Measurements from ENCODE around the gene RPL28.
A peak's percentile ranks its signal among the peaks of the same experiment; 100 is the strongest.

Gene RPL28

DNA sequence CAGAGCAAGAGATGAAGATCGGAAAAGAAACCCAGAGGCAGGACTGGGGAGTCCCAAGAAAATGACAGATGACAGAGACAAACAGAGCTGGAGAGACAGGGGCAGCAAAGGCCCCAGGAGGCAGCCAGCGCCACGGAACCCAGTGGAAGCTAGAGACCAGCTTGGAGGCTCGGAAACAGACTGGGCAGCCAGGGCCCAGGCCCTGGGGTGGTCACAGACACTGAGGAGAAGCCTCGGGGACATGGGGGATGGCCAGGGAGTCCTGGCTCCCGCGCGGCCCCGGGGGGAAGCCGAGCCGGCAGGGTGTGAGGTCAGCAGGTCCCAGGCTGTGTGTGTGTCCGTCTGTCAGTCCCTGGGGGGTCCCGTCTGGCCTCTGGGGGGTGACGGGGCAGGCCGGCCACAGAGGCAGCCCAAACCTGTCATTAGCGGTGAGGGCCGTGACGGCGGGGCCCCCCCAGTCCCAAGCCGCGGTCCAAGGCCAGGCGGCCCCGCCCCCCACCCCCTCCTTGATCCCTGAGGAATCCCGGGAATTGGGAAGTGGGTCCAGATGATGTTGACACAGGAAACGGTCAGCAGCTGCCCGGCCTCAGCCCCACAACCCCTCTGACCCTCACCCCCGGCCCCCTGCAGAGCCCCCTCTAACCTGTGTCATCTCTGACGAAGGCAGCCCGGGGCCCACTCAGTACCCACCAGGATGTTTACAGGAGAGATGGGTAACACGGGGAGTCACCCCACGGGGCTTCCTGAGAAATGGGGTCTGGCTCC, 11.6 kb upstream of the RPL28 start:
- no peak for DNase-seq

- no peak for DNase-seq
Measured at GRCh38 chr19:55376241-55376933, 9.3 kb upstream of the RPL28 start, which contains the start of gene TMEM190. Gene TMEM190, plus strand, starts transcription at chr19:55376826. Its CDS starts 28 bp downstream, at chr19:55376854.

- no peak for DNase-seq
Measured at GRCh38 chr19:55377356-55378131, 8.2 kb upstream of the RPL28 start.

- no peak for DNase-seq
Measured at GRCh38 chr19:55379174-55379573, 6.6 kb upstream of the RPL28 start.

DNA sequence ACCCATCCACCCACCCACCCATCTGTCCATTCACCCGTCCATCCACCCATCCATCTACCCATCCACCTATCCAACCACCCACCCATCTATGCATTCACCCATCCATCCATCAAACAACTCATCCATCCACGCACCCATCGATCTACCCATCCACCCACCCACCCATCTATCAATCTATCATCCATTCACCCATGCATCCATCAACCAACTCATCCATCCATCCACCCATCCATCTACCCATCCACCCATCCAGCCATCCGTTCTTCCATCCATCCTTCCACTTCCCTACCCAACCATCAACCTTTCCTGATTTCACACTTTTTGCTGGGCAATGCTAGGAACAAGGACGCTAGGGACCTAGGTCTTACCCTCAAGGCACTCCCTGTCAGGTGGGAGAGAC, 3.7 kb upstream of the RPL28 start:
- DNase-seq, result no peak

- DNase-seq, result no peak
Measured at GRCh38 chr19:55382522-55383054, 3.1 kb upstream of the RPL28 start.

- peak; percentile 57 for DNase-seq
Measured at GRCh38 chr19:55383279-55384130, 2.2 kb upstream of the RPL28 start.

DNA sequence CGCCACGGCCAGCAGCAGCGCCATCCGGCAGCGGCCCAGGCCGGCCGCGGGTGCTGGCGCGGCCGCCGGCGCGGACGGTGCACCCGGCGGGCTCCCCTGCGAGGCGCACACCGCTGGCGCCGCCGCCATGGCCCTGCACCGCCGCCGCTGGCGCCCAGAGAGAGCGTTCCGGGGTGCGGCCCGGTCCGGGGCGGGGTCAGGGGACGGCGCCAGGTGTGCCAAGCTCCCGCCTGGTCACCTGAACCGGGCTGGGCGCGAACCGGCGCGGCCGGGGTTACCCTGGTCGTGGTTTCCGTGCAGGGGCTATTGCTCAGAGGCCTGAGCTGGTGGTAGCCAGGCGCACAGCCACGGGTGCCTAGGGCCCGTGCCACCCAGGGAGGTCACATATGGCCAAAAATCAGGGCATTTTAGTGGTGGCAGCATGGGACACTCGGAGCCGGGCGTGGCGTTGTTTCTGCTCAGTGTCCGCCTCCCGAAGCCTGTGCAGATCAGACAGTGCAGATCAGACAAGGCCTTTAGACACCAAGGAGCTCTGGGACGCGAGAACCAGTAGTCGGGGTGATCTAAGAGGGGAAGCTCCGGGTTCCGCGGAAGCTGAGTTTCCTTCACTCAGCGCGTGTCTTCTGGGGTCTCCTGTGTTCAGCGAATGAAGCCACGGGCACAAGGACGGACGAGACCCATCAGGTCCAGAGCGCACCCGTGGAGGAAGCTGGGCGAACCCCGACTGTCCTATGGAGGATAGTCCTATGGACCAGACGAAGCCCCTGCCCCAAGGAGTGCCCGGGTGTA, 1.4 kb upstream of the RPL28 start, which contains the start of gene TMEM238:
TMEM238 (minus strand) TSS at position 162 of the 789 bp plus-strand sequence; CDS start at position 129, 33 bp downstream.
- DNase-seq, result peak; percentile 70

DNA sequence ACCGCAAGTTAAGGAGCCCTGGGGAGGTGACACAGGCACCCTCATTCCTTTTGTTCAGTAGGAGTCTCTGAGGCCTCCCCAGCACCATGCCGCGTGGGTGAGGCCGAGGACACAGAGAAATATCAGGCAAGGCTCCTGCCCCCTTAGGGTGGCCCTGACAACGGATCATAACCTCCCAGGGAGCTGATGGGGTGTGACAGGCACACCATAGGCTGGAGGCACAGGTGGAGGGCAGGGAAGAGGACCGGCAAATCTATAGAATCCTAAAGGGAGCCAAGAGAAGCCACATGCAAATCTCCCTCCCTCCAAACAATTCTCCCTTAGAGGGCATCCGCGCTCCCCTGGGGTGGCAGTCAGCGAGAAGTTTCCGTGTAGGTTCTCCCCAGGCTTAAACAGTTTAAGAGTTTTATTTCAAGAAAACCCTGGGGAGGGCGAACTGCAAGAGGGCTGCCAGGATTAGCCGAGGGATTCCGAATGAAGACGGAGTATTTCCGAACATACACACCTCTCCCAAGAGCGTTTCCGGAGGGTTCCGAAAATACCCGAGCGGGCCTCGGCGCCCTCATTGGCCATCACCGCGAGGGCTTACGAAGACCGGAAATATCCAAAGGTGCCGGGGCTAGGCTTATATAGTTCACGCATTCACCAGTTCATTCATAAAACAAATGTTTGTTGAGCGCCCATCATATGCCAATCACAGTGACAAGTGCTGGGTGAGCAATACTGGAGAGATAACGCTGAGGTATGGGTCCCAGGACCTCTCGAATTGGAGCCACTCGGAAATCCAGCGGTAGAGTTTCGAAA, 610 bp upstream of the RPL28 start:
- DNase-seq, result peak; percentile 97

- DNase-seq, result no peak
Measured at GRCh38 chr19:55386493-55386971, 800 bp downstream of the RPL28 start.

- no peak for DNase-seq
Measured at GRCh38 chr19:55387736-55388497, 2.2 kb downstream of the RPL28 start.

GRCh38 chr19:55389386-55390317, 3.9 kb downstream of the RPL28 start:
- no peak for DNase-seq

- peak; percentile 25 for DNase-seq
Measured at GRCh38 chr19:55390461-55390880, 4.7 kb downstream of the RPL28 start.

- DNase-seq, result peak; percentile 59
Measured at GRCh38 chr19:55391191-55391670, 5.5 kb downstream of the RPL28 start.

GRCh38 chr19:55391702-55392615, 6.2 kb downstream of the RPL28 start:
- no peak for DNase-seq

DNA sequence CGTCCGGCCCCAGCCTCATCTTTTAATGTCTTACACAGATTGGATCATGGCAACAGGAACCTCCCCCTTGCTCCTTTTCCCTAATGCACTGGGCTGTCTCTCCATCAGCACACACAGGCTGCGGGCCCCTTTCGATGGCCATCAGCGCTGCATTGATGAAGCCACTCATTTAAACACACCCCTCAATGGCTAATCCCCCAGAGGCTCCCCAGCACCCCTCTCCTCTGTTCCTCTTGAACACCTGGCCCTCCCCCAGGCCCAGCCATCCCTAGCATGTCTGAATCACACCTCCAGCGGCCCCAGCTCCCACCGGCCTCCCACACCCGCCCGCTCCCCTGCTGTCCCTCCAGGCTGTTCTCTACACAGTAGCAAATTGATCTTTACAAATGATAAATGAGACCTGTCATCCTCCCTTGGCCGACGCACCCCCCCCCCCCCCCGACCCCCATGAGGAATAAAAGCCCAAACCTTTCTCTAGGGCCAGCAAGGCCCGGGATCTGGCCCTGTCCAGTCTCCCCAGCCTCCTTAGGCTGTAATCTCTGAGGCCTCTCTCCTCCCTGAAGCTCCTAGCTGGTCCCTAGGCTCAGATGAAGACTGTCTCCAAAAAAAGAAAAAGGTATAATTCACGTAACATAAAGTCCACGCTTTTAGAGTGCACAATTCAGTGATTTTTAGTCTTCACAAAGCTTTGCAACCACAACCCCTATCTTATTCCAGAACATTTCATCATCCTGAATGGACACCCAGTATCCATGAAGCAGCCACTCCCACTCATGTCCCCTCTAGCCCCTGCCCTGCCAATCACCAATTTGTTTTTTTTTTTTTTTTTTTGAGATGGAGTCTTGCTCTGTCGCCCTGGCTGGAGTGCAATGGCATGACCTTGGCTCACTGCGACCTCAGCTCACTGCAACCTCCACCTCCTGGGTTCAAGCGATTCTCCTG, 7.4 kb downstream of the RPL28 start:
- no peak for DNase-seq

Measured in hematopoietic multipotent progenitor cell treated with erythropoietin and hydrocortisone succinate and interleukin-3 and kit ligand, for 8 days (in vitro differentiated cells).